Measurements from ENCODE around the gene CFAP45. TPM values are rescaled to one million over a fixed set of nuclear protein-coding genes. Genes with fewer than 3 reads are reported as not detected.

Gene CFAP45
- total RNA-seq, 4 donors from 2014 or later, result 0.48 to 0.95 TPM; not detected in 2

- peaks cover 13 to 58% (median 21%) of the 10 kb centered on the region in 3 donors for H3K4me1 ChIP-seq
- no peaks in the 10 kb centered on the region for H3K36me3 ChIP-seq
- H3K27ac ChIP-seq, result peak overlapping the region; percentile 95 to 98 (median 98)
- H3K4me3 ChIP-seq, result peak overlapping the region; percentile 66 to 83 (median 73)
- intact Hi-C loops (cut with DNase I), result no loop called here
- 20 to 23% methylated on average over 6 of the region's 6 CpGs for WGBS, 2 donors
- no peak for DNase-seq
- H3K27me3 ChIP-seq, result no peaks in the 10 kb centered on the region
- no peak for TF ChIP-seq POLR2A (IDR thresholded peaks at IDR 0.05)
- TF ChIP-seq, protein P1, sequence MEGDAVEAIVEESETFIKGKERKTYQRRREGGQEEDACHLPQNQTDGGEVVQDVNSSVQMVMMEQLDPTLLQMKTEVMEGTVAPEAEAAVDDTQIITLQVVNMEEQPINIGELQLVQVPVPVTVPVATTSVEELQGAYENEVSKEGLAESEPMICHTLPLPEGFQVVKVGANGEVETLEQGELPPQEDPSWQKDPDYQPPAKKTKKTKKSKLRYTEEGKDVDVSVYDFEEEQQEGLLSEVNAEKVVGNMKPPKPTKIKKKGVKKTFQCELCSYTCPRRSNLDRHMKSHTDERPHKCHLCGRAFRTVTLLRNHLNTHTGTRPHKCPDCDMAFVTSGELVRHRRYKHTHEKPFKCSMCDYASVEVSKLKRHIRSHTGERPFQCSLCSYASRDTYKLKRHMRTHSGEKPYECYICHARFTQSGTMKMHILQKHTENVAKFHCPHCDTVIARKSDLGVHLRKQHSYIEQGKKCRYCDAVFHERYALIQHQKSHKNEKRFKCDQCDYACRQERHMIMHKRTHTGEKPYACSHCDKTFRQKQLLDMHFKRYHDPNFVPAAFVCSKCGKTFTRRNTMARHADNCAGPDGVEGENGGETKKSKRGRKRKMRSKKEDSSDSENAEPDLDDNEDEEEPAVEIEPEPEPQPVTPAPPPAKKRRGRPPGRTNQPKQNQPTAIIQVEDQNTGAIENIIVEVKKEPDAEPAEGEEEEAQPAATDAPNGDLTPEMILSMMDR (IDR thresholded peaks at IDR 0.05), result no peak
- no peaks in the 10 kb centered on the region for H3K9me3 ChIP-seq
Observed at GRCh38 chr1:159853417-159854115, 46.4 kb downstream of the CFAP45 start.

- intact Hi-C loops (cut with DNase I), result no loop called here
- Histone ChIP-seq H3K4me1 (peaks cover 13 to 74% (median 27%) of the 10 kb centered on the region in 3 donors), H3K9me3 (no peaks in the 10 kb centered on the region), H3K27me3 (no peaks in the 10 kb centered on the region), H3K36me3 (no peaks in the 10 kb centered on the region), H3K27ac (no peak overlapping the region), H3K4me3 (no peak overlapping the region)
- WGBS, 2 donors, result 70 to 84% methylated on average over 1 of the region's 1 CpG
- TF ChIP-seq, protein P1 (IDR thresholded peaks at IDR 0.05), result no peak
- no peak for TF ChIP-seq POLR2A (IDR thresholded peaks at IDR 0.05)
- DNase-seq, result no peak
Observed at GRCh38 chr1:159851407-159851806, 48.6 kb downstream of the CFAP45 start.

DNA sequence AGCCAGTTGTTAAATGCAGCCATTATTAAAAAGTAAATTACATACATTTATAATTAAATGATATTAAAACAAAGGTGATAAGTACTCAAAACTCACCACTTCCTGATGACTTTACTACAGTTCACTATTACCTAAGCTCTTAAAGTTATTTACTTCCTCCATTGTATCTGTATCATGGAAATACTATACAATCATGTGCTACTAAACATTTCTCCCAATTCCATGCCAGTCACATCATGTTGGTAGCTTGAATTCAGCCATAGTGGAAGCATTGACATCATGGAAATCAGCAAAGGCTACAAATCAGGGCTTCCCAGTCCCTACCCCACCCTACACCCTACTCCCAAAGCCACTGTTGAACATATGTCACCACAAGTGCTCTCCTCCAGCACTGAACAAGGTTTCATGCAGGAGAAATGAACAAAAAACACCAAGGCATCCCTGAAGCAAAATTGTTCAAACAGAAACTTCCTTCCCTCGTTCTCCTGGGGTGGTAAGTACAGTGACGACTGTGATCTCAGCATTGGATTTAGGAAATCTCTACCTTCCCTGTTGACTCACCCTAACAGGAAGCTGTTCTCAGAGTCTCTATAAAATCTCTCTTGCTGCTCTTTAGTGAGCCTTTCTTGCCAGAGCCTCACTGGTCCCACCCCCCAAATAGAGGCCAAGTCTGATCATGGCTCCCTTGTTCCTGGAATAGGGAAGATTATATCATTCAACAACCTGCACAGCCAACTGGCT lies 50.2 kb downstream of the CFAP45 start:
- Histone ChIP-seq H3K27me3 (no peaks in the 10 kb centered on the region), H3K4me1 (peaks cover 4 to 67% (median 26%) of the 10 kb centered on the region in 3 donors), H3K27ac (peak overlapping the region; percentile 68 to 85 (median 74)), H3K36me3 (no peaks in the 10 kb centered on the region), H3K4me3 (no peak overlapping the region), H3K9me3 (no peaks in the 10 kb centered on the region)
- WGBS, 2 donors, result 15 to 40% methylated on average over 2 of the region's 2 CpGs
- TF ChIP-seq, protein P1 (IDR thresholded peaks at IDR 0.05), result no peak
- no peak for TF ChIP-seq POLR2A (IDR thresholded peaks at IDR 0.05)
- intact Hi-C loops (cut with DNase I), result no loop called here
- no peak for DNase-seq

- Histone ChIP-seq H3K27me3 (no peaks in the 10 kb centered on the region), H3K27ac (peak overlapping the region in 3 of 4 donors; percentile 68 to 85 (median 70)), H3K4me3 (no peak overlapping the region), H3K4me1 (peaks cover 4 to 59% (median 22%) of the 10 kb centered on the region in 3 donors), H3K36me3 (no peaks in the 10 kb centered on the region), H3K9me3 (no peaks in the 10 kb centered on the region)
- DNase-seq, result no peak
- TF ChIP-seq POLR2A (IDR thresholded peaks at IDR 0.05), result no peak
- TF ChIP-seq, protein P1 (IDR thresholded peaks at IDR 0.05), result no peak
- intact Hi-C loops (cut with DNase I), result no loop called here
- WGBS, 2 donors, result 35 to 54% methylated on average over 3 of the region's 3 CpGs
Observed at GRCh38 chr1:159848326-159848725, 51.6 kb downstream of the CFAP45 start.

DNA sequence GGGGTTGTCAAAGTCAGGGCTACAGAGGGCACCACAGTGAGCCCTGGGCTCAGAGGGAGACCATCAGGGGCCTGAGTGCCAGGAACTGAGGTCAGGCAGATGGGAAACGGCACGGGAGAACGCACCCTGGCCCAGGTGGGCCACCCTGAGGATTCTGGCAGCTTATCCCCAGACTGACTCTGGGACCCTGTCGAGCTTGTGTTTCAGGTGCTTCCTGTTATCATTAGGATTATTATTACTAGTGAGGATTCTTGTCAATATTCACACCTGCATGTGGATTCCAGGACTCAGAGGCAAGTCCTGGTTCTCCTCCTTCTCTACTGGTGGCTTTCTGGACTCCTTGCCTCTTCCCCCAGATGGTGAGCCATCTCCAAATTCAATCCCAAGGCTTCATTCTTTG lies 52.7 kb downstream of the CFAP45 start:
- Histone ChIP-seq H3K27ac (peak overlapping the region in 1 of 4 donors; percentile 44), H3K27me3 (no peaks in the 10 kb centered on the region), H3K4me1 (peaks cover 4 to 55% (median 21%) of the 10 kb centered on the region in 3 donors), H3K9me3 (no peaks in the 10 kb centered on the region), H3K4me3 (no peak overlapping the region), H3K36me3 (no peaks in the 10 kb centered on the region)
- intact Hi-C loops (cut with DNase I), result no loop called here
- 64 to 67% methylated on average over 2 to 4 of the region's 4 CpGs for WGBS, 2 donors
- no peak for DNase-seq
- TF ChIP-seq, protein P1 (IDR thresholded peaks at IDR 0.05), result no peak
- no peak for TF ChIP-seq POLR2A (IDR thresholded peaks at IDR 0.05)
